ENCODE data around the gene HMGN1. TPM values are rescaled to one million over a fixed set of nuclear protein-coding genes. Genes with fewer than 3 reads are reported as not detected.

Gene HMGN1
- polyA plus RNA-seq, 1 donor from 2014 or later, result 2,070 TPM

- H3K27me3 ChIP-seq (ENCODE audit: insufficient read depth, low read depth, low read length), result no peaks in the 10 kb centered on the region
- H3K27ac ChIP-seq (ENCODE audit: low read length), result peak overlapping the region; percentile 90
- H3K79me2 ChIP-seq (replicated peaks; ENCODE audit: insufficient read depth, low read length), result peaks cover 22% of the 10 kb centered on the region
- peak overlapping the region; percentile 87 for H2AFZ ChIP-seq (ENCODE audit: low read depth, low read length)
- TF ChIP-seq TAF1 (IDR thresholded peaks at IDR 0.05; ENCODE audit: low read depth), result no peak
- no peak for TF ChIP-seq POLR2AphosphoS5 (IDR thresholded peaks at IDR 0.05)
- H4K20me1 ChIP-seq (ENCODE audit: insufficient read depth), result no peaks in the 10 kb centered on the region
- H3K9ac ChIP-seq (ENCODE audit: low read length), result peak overlapping the region; percentile 93
- H3F3A ChIP-seq (ENCODE audit: insufficient read depth, low read length, poor library complexity, severe bottlenecking), result no peaks in the 10 kb centered on the region
- peak overlapping the region; percentile 94 for H3K4me2 ChIP-seq (ENCODE audit: low read length)
- no peaks in the 10 kb centered on the region for H3K36me3 ChIP-seq (ENCODE audit: insufficient read depth, low read length)
- no peaks in the 10 kb centered on the region for H3K9me3 ChIP-seq (ENCODE audit: low read length)
- peak overlapping the region; percentile 100 for H3K4me3 ChIP-seq (ENCODE audit: low read length)
- no peaks in the 10 kb centered on the region for H3K9me2 ChIP-seq (ENCODE audit: insufficient read depth, low read length)
Observed at GRCh38 chr21:39381009-39381408, 32.1 kb upstream of the HMGN1 start.

GRCh38 chr21:39379986-39380891 lies 31.4 kb upstream of the HMGN1 start:
- Histone ChIP-seq H2AFZ (ENCODE audit: low read depth, low read length) (peak overlapping the region; percentile 87), H3K9ac (ENCODE audit: low read length) (peak overlapping the region; percentile 93), H3K36me3 (ENCODE audit: insufficient read depth, low read length) (no peaks in the 10 kb centered on the region), H4K20me1 (ENCODE audit: insufficient read depth) (no peaks in the 10 kb centered on the region), H3K27ac (ENCODE audit: low read length) (peak overlapping the region; percentile 90), H3K9me2 (ENCODE audit: insufficient read depth, low read length) (no peaks in the 10 kb centered on the region), H3K27me3 (ENCODE audit: insufficient read depth, low read depth, low read length) (no peaks in the 10 kb centered on the region), H3K4me3 (ENCODE audit: low read length) (peak overlapping the region; percentile 100), H3K9me3 (ENCODE audit: low read length) (no peaks in the 10 kb centered on the region), H3F3A (ENCODE audit: insufficient read depth, low read length, poor library complexity, severe bottlenecking) (no peaks in the 10 kb centered on the region), H3K79me2 (replicated peaks; ENCODE audit: insufficient read depth, low read length) (peaks cover 22% of the 10 kb centered on the region), H3K4me2 (ENCODE audit: low read length) (peak overlapping the region; percentile 30)
- peak; percentile 66 for TF ChIP-seq MXI1 (conservative IDR thresholded peaks at IDR 0.05; ENCODE audit: poor library complexity, severe bottlenecking)
- peak; percentile 93 for TF ChIP-seq POLR2AphosphoS5 (IDR thresholded peaks at IDR 0.05)
- TF ChIP-seq, protein P1, sequence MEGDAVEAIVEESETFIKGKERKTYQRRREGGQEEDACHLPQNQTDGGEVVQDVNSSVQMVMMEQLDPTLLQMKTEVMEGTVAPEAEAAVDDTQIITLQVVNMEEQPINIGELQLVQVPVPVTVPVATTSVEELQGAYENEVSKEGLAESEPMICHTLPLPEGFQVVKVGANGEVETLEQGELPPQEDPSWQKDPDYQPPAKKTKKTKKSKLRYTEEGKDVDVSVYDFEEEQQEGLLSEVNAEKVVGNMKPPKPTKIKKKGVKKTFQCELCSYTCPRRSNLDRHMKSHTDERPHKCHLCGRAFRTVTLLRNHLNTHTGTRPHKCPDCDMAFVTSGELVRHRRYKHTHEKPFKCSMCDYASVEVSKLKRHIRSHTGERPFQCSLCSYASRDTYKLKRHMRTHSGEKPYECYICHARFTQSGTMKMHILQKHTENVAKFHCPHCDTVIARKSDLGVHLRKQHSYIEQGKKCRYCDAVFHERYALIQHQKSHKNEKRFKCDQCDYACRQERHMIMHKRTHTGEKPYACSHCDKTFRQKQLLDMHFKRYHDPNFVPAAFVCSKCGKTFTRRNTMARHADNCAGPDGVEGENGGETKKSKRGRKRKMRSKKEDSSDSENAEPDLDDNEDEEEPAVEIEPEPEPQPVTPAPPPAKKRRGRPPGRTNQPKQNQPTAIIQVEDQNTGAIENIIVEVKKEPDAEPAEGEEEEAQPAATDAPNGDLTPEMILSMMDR (IDR thresholded peaks at IDR 0.05; ENCODE audit: poor library complexity, severe bottlenecking), result no peak
- peak; percentile 32 for TF ChIP-seq EP300 (conservative IDR thresholded peaks at IDR 0.05; ENCODE audit: poor library complexity, severe bottlenecking)
- TF ChIP-seq REST (IDR thresholded peaks at IDR 0.05; ENCODE audit: borderline replicate concordance), result peak; percentile 48
- TF ChIP-seq SMC3 (conservative IDR thresholded peaks at IDR 0.05; ENCODE audit: poor library complexity), result peak; percentile 52

Data from neural cell (in vitro differentiated cells).